ENCODE measurements around the gene MCM8.

DNA sequence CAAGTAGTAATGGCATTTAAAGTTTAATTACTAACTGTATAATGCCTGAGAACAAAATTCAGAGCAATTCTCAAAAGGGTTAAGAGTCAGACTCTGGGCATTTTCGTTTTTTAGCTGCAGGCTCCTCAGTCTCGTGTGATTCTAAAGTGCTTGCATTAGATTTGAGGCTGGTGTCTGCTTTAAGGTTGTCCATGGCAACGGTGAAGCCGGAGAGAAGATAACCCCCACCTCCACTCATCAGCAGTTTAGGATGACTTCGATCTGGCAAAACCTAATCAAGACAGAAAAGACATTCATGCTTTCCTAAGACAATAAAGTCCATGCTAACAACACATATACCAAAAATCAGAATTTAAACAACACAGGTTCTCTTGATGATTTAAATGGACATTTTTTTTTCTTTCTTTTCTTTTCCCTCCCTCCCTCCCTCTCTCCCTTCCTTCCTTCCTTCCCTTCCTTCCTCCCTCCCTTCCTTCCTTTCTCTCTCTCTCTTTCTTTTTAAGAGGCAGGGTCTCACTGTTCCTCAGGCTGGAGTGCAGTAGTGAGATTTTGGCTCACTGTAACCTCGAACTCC lies 11.9 kb upstream of the MCM8 start:
- TF ChIP-seq CTCF (conservative IDR thresholded peaks at IDR 0.05 in 1 of 2, IDR thresholded peaks at IDR 0.05 in 1 of 2; ENCODE audit: extremely low read depth in 1 of 2, insufficient read depth in 1 of 2, low read depth in 1 of 2, low read length in 2 of 2) (no peak), EZH2 (IDR thresholded peaks at IDR 0.05; ENCODE audit: borderline replicate concordance, low read length) (no peak)
